Gastroesophageal sphincter (tissue), 4 donors: Measurements from ENCODE around the gene LANCL1. TPM values are rescaled to one million over a fixed set of nuclear protein-coding genes. Genes with fewer than 3 reads are reported as not detected.
A peak's percentile ranks its signal among the peaks of the same experiment; 100 is the strongest.
"Not testable (repeated sequence)": the region's sequence is repeated elsewhere in the genome, so short reads cannot be mapped to it uniquely, and the experiment has no call there.

Experiments used
- ATAC-seq: fragments of 150-250 bp; one replicate; pipeline ENCODE4 v1.9.1; 2016; ENCODE audit warnings: mild to moderate bottlenecking, moderate library complexity
- H3K27ac ChIP-seq, 4 donors: fragments of 200-600 bp; sonication (generic) in 3 of 4; 1 replicate in 3 of 4; 2 replicates in 1 of 4; pipeline ENCODE4 v1.5.1; 2016 to 2019
- H3K27me3 ChIP-seq: fragments of 200-600 bp; sonication (generic); one replicate; pipeline ENCODE4 v1.5.1; 2019
- H3K36me3 ChIP-seq, 2 donors: fragments of 200-600 bp; sonication (generic); one replicate each; pipeline ENCODE4 v1.5.1; 2019; ENCODE audit warnings: control low read depth in 1 of 2
- H3K4me1 ChIP-seq, 3 donors: fragments of 200-600 bp; sonication (generic); 1 replicate in 2 of 3; 2 replicates in 1 of 3; pipeline ENCODE4 v1.5.1; 2016 to 2019; ENCODE audit warnings: control low read depth in 2 of 3
- H3K4me3 ChIP-seq, 2 donors: fragments of 200-600 bp; sonication (generic); one replicate each; pipeline ENCODE4 v1.5.1; 2019; ENCODE audit warnings: mild to moderate bottlenecking in 1 of 2, moderate library complexity in 1 of 2
- H3K9me3 ChIP-seq, 3 donors: fragments of 200-600 bp; sonication (generic); one replicate each; pipeline ENCODE4 v1.5.1; 2017 to 2019; ENCODE audit warnings: control low read depth in 2 of 3
- EP300 ChIP-seq: sonication (generic); formaldehyde crosslinking; IDR thresholded peaks from one replicate; pipeline ENCODE4 v1.6.1; 2017; ENCODE audit warnings: antibody characterized with exemption, mild to moderate bottlenecking
- POLR2A ChIP-seq, 2 donors: fragments of 450-650 bp; IDR thresholded peaks; one replicate each; pipeline ENCODE4 v1.6.1; 2017; ENCODE audit warnings: antibody characterized with exemption in 2 of 2, mild to moderate bottlenecking in 2 of 2, moderate library complexity in 1 of 2
- POLR2AphosphoS5 ChIP-seq: sonication (generic); formaldehyde crosslinking; IDR thresholded peaks from one replicate; pipeline ENCODE4 v1.6.1; 2017; ENCODE audit warnings: antibody characterized with exemption
- WGBS, 2 donors: methylation state at CpG; one replicate each; pipeline ENCODE4 v1.1.5; 2018; ENCODE audit warnings: low coverage in 1 of 2; 5-methylcytosine and 5-hydroxymethylcytosine counted together
- total RNA-seq, 4 donors: library from RNA; depleted of rRNA; stranded (reverse); fragments of >200 nt; gene quantifications; one replicate each; pipeline ENCODE4 v1.1.0, GENCODE V29; 2016
- TF ChIP-seq, protein P1 (sequence below), 4 experiments: fragments of 200-600 bp in 2 of 4; fragments of 450-650 bp in 2 of 4; sonication (generic) in 1 of 4; IDR thresholded peaks; one replicate each; pipeline ENCODE4 v1.5.1; 2017 to 2019; ENCODE audit warnings: antibody characterized with exemption in 4 of 4, mild to moderate bottlenecking in 2 of 4, moderate library complexity in 2 of 4

Gene LANCL1
- total RNA-seq, 4 donors from 2014 or later: 33.0 to 44.4 (median 34.8) TPM

DNA sequence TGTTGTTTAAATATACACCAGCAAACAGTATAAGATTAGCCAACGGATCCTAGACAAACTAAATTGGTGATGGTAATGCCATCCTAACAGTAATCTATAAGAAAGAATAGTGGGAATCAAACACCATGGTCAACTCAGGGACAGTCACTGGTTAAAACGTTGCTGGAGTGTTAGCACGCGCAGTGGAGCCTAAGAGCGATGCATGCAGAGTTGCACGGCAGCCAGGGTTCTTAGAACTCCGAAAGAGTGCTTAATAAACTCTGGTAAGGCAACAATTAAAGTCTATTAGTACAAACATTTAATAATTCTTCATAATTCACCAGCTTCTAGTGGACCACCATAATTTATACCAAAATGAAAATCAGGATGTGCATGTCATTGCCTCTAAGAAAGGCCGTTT, 22.2 kb downstream of the LANCL1 start:
- no peak overlapping the region for H3K4me3 ChIP-seq
- H3K36me3 ChIP-seq: peaks cover 0 to 82% of the 10 kb centered on the region in 2 donors
- H3K27ac ChIP-seq: no peak overlapping the region
- 77 to 86% methylated on average over 8 of the region's 8 CpGs for WGBS, 2 donors
- TF ChIP-seq POLR2AphosphoS5 (no peak), EP300 (no peak), POLR2A (IDR thresholded peaks at IDR 0.05) (no peak)
- TF ChIP-seq, protein P1, sequence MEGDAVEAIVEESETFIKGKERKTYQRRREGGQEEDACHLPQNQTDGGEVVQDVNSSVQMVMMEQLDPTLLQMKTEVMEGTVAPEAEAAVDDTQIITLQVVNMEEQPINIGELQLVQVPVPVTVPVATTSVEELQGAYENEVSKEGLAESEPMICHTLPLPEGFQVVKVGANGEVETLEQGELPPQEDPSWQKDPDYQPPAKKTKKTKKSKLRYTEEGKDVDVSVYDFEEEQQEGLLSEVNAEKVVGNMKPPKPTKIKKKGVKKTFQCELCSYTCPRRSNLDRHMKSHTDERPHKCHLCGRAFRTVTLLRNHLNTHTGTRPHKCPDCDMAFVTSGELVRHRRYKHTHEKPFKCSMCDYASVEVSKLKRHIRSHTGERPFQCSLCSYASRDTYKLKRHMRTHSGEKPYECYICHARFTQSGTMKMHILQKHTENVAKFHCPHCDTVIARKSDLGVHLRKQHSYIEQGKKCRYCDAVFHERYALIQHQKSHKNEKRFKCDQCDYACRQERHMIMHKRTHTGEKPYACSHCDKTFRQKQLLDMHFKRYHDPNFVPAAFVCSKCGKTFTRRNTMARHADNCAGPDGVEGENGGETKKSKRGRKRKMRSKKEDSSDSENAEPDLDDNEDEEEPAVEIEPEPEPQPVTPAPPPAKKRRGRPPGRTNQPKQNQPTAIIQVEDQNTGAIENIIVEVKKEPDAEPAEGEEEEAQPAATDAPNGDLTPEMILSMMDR (IDR thresholded peaks at IDR 0.05): no peak
- no peaks in the 10 kb centered on the region for H3K27me3 ChIP-seq
- H3K9me3 ChIP-seq: peaks cover 0 to 6% (median 0%) of the 10 kb centered on the region in 3 donors
- ATAC-seq: no peak
- H3K4me1 ChIP-seq: no peaks in the 10 kb centered on the region

- Histone ChIP-seq H3K36me3 (peaks cover 0 to 62% of the 10 kb centered on the region in 2 donors), H3K27ac (no peak overlapping the region), H3K4me3 (no peak overlapping the region), H3K27me3 (no peaks in the 10 kb centered on the region), H3K4me1 (no peaks in the 10 kb centered on the region), H3K9me3 (peaks cover 0 to 19% (median 0%) of the 10 kb centered on the region in 3 donors)
- TF ChIP-seq POLR2A (IDR thresholded peaks at IDR 0.05) (no peak), POLR2AphosphoS5 (no peak), EP300 (no peak)
- TF ChIP-seq, protein P1 (IDR thresholded peaks at IDR 0.05): no peak
- ATAC-seq: no peak
- 92 to 98% methylated on average over 2 of the region's 2 CpGs for WGBS, 2 donors
These were observed 24.4 kb downstream of the LANCL1 start for GRCh38 chr2:210452194-210452593.

- Histone ChIP-seq H3K9me3 (peaks cover 0 to 24% (median 0%) of the 10 kb centered on the region in 3 donors), H3K36me3 (peaks cover 0 to 60% of the 10 kb centered on the region in 2 donors)
- ATAC-seq, H3K27me3 ChIP-seq, H3K27ac ChIP-seq, H3K4me1 ChIP-seq, H3K4me3 ChIP-seq: not testable (repeated sequence)
- WGBS, 2 donors: 100% methylated on average over 2 of the region's 3 CpGs
These were observed 25.6 kb downstream of the LANCL1 start for GRCh38 chr2:210450942-210451341.

DNA sequence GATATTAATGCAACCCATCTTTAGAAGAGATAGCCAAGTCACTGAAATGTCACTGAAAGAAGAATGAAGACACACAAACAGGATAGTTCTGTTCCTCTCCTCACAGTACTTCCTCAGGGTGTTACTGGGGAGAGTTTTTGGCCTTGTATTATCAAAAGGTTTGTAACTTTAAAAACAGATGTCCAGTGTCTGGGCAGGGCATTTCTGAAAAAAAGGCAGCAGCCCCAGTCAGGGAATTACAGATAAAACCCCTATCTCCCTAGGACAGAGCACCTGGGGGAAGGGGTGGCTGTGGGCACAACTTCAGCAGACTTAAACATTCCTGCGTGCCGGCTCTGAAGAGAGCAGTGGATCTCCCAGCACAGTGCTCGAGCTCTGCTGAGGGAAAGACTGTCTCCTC, 30.8 kb downstream of the LANCL1 start:
- Histone ChIP-seq H3K36me3 (peaks cover 0 to 35% of the 10 kb centered on the region in 2 donors), H3K27ac (no peak overlapping the region), H3K4me1 (no peaks in the 10 kb centered on the region), H3K4me3 (no peak overlapping the region), H3K9me3 (peaks cover 0 to 19% (median 0%) of the 10 kb centered on the region in 3 donors), H3K27me3 (no peaks in the 10 kb centered on the region)
- WGBS, 2 donors: 88% methylated on average over 3 of the region's 3 CpGs; no CpG with 5 or more reads in 1 of the 2 donors
- TF ChIP-seq, protein P1 (IDR thresholded peaks at IDR 0.05): no peak
- TF ChIP-seq POLR2AphosphoS5: no peak
- no peak for TF ChIP-seq POLR2A (IDR thresholded peaks at IDR 0.05)
- no peak for TF ChIP-seq EP300
- ATAC-seq: no peak

DNA sequence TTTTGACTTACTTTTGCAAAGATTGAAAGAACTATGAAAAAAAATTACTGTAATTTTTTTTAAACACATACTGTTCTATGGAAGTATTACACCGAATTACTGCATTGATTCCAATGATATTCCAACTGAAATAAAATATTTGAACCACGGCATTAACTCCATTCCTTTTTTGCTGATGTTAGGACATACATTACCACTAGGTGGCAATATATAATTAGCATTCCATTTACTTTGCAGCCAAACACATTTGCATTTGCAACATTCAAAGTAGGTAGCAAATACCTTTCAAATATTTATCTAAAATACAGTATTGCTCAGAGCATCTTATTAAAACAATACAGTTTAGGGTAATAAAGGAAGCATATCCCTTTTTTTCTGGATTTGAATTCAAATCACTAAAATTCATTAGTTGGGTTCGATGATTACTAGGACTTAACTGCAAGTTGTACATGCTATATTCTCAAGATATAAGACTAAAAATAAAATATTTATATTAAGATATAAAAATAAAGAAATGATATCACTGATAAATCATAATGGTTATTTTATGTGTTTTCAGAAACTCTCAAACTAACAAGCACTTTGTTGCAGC, 31.3 kb downstream of the LANCL1 start:
- no peak for ATAC-seq
- peaks cover 0 to 19% (median 0%) of the 10 kb centered on the region in 3 donors for H3K9me3 ChIP-seq
- H3K36me3 ChIP-seq: peaks cover 0 to 37% of the 10 kb centered on the region in 2 donors
- no peaks in the 10 kb centered on the region for H3K27me3 ChIP-seq
- H3K4me3 ChIP-seq: no peak overlapping the region
- no peak overlapping the region for H3K27ac ChIP-seq
- no peaks in the 10 kb centered on the region for H3K4me1 ChIP-seq
- WGBS, 2 donors: 54 to 60% methylated on average over 3 of the region's 3 CpGs
- TF ChIP-seq, protein P1 (IDR thresholded peaks at IDR 0.05): peak; percentile 44 to 65 (median 53)
- TF ChIP-seq POLR2A (IDR thresholded peaks at IDR 0.05) (no peak), EP300 (no peak), POLR2AphosphoS5 (no peak)
